Activated T-helper 2 cell treated with anti-CD3 and anti-CD28 coated beads, Interferon-gamma antibody, Interleukin-2, Interleukin-4, amounts not matched to agents 10 μg/mL and 5 μg/mL and 100 μg/mL, durations not matched to agents 14 hours and 24 hours and 36 hours (primary cell): ENCODE data around the gene TMEM145. TPM values are rescaled to one million over a fixed set of nuclear protein-coding genes. Genes with fewer than 3 reads are reported as not detected.

Experiments used
- DNase-seq: peaks from one replicate; pipeline ENCODE4 v3.0.0; 2021; ENCODE audit warnings: low spot score
- H3K27ac Mint-ChIP-seq: one replicate; pipeline ENCODE4 v1.8.0; 2021; ENCODE audit warnings: mixed read lengths
- H3K27me3 Mint-ChIP-seq: one replicate; pipeline ENCODE4 v1.8.0; 2021; ENCODE audit warnings: low read depth, mixed read lengths
- H3K36me3 Mint-ChIP-seq: one replicate; pipeline ENCODE4 v1.8.0; 2021; ENCODE audit warnings: low read depth, mixed read lengths
- H3K4me1 Mint-ChIP-seq: one replicate; pipeline ENCODE4 v1.8.0; 2021; ENCODE audit warnings: low read depth, mixed read lengths
- H3K4me3 Mint-ChIP-seq: one replicate; pipeline ENCODE4 v1.8.0; 2021; ENCODE audit warnings: low read depth, mild to moderate bottlenecking, moderate library complexity, mixed read lengths
- H3K9me3 Mint-ChIP-seq: one replicate; pipeline ENCODE4 v1.8.0; 2021; ENCODE audit warnings: mixed read lengths
- intact Hi-C: fragments of 100-400 bp; cut with micrococcal nuclease; formaldehyde crosslinking; loops from one replicate; pipeline ENCODE4 v1.15.1; 2023
- total RNA-seq: library from RNA; stranded (reverse); gene quantifications from 2 replicates; pipeline ENCODE4 v1.2.3, GENCODE V29; 2022

TMEM145 gene
- total RNA-seq, 1 donor from 2014 or later: 0.71 TPM

DNA sequence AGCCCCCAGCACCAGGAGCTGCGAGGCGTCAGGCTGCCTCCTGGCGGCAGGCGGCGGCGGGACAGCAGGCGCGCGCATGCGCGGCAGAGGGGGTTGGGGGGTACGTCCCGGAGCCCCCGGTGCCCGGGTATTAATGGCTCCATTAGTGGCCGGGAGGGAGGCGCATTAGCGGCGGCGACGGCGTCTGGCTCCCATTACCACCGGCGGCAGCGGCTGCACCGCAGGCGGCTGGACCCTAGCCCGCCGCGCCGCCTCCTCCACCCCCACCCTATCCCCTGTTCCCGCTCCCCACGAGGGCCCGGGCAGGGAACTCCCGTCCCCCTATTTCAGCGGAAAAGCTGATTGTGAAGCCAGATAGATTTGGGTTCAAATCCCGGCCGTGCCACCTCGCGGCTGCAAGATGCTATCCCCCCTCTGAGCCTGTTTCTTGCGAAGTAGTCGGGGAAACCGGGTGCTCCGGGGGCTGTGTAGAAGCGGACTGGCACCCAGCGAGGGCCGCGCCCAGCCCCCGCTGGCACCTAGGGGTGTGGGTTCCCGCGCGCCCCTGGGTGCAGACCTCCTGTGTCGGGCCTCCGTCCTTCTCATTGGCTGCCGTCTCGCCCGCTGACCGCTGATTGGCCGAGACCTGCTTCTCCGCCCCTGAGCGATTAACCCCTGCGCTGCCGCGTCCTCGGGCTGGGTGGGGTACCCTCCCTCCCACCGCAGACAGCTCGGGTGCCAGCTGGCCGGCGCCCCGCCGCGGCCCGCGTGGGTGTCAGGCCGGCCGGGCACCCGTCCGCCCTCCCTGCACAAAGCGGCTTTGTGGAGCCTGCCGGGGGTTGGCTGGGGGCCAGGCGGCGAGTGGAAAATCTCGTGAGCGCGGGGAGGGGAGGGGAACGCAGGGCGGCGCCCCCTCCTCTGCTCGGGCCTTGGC, 33.0 kb upstream of the TMEM145 start:
- Mint-ChIP-seq H3K4me1 (peaks cover 44% of the 10 kb centered on the region), H3K27ac (peak overlapping the region; percentile 93), H3K27me3 (no peaks in the 10 kb centered on the region), H3K9me3 (no peaks in the 10 kb centered on the region), H3K36me3 (peaks cover 19% of the 10 kb centered on the region), H3K4me3 (peak overlapping the region; percentile 91)
- intact Hi-C loops: loop anchor here (1.0 kb wide), 1 partner anchor 10 kb away; no protein-coding TSS in a partner anchor
- DNase-seq: peak; percentile 86

GRCh38 chr19:42280815-42281145, 32.3 kb upstream of the TMEM145 start:
- peak overlapping the region; percentile 78 for H3K4me3 Mint-ChIP-seq
- no peaks in the 10 kb centered on the region for H3K9me3 Mint-ChIP-seq
- DNase-seq: no peak
- H3K36me3 Mint-ChIP-seq: peaks cover 16% of the 10 kb centered on the region
- H3K4me1 Mint-ChIP-seq: peaks cover 46% of the 10 kb centered on the region
- intact Hi-C loops: no loop called here
- peak overlapping the region; percentile 16 for H3K27ac Mint-ChIP-seq
- H3K27me3 Mint-ChIP-seq: no peaks in the 10 kb centered on the region

GRCh38 chr19:42281146-42281826, 31.8 kb upstream of the TMEM145 start:
- DNase-seq: no peak
- Mint-ChIP-seq H3K27me3 (no peaks in the 10 kb centered on the region), H3K27ac (peak overlapping the region; percentile 89), H3K36me3 (peaks cover 16% of the 10 kb centered on the region), H3K4me1 (peaks cover 46% of the 10 kb centered on the region), H3K4me3 (peak overlapping the region; percentile 78), H3K9me3 (no peaks in the 10 kb centered on the region)
- intact Hi-C loops: no loop called here

GRCh38 chr19:42281827-42282762, 31.0 kb upstream of the TMEM145 start:
- Mint-ChIP-seq H3K4me3 (peak overlapping the region; percentile 78), H3K36me3 (peaks cover 14% of the 10 kb centered on the region), H3K4me1 (peaks cover 39% of the 10 kb centered on the region), H3K27ac (peak overlapping the region; percentile 89), H3K27me3 (no peaks in the 10 kb centered on the region), H3K9me3 (no peaks in the 10 kb centered on the region)
- intact Hi-C loops: loop anchor here (2.0 kb wide), 4 partner anchors 21 to 149 kb away; partner anchors contain the start of genes MEGF8, PAFAH1B3, POU2F2 and PRR19
- DNase-seq: no peak

GRCh38 chr19:42282819-42283187, 30.3 kb upstream of the TMEM145 start:
- DNase-seq: no peak
- Mint-ChIP-seq H3K4me3 (peak overlapping the region; percentile 71), H3K9me3 (no peaks in the 10 kb centered on the region), H3K27me3 (no peaks in the 10 kb centered on the region), H3K4me1 (peaks cover 39% of the 10 kb centered on the region), H3K36me3 (peaks cover 18% of the 10 kb centered on the region), H3K27ac (peak overlapping the region; percentile 89)
- intact Hi-C loops: loop anchor here (1.0 to 2.0 kb wide), 7 partner anchors 15 to 150 kb away; partner anchors contain the start of genes ERF, MEGF8, PAFAH1B3 and POU2F2

GRCh38 chr19:42283188-42284065, 29.7 kb upstream of the TMEM145 start:
- Mint-ChIP-seq H3K27ac (no peak overlapping the region), H3K9me3 (no peaks in the 10 kb centered on the region), H3K4me1 (peaks cover 39% of the 10 kb centered on the region), H3K27me3 (no peaks in the 10 kb centered on the region), H3K4me3 (no peak overlapping the region), H3K36me3 (peaks cover 16% of the 10 kb centered on the region)
- intact Hi-C loops: loop anchor here (1.0 to 2.0 kb wide), 7 partner anchors 15 to 151 kb away; partner anchors contain the start of genes ERF, MEGF8, PAFAH1B3 and POU2F2
- peak; percentile 91 for DNase-seq

- Mint-ChIP-seq H3K9me3 (no peaks in the 10 kb centered on the region), H3K4me1 (peaks cover 35% of the 10 kb centered on the region), H3K27me3 (no peaks in the 10 kb centered on the region), H3K27ac (no peak overlapping the region), H3K4me3 (no peak overlapping the region), H3K36me3 (peaks cover 14% of the 10 kb centered on the region)
- peak; percentile 80 for DNase-seq
- intact Hi-C loops: no loop called here
These were observed 29.0 kb upstream of the TMEM145 start for GRCh38 chr19:42284066-42284501.

GRCh38 chr19:42284591-42285341, 28.3 kb upstream of the TMEM145 start:
- Mint-ChIP-seq H3K27ac (peak overlapping the region; percentile 82), H3K4me3 (peak overlapping the region; percentile 88), H3K9me3 (no peaks in the 10 kb centered on the region), H3K27me3 (no peaks in the 10 kb centered on the region), H3K4me1 (peaks cover 28% of the 10 kb centered on the region), H3K36me3 (peaks cover 18% of the 10 kb centered on the region)
- intact Hi-C loops: no loop called here
- no peak for DNase-seq

- intact Hi-C loops: no loop called here
- peaks cover 28% of the 10 kb centered on the region for H3K4me1 Mint-ChIP-seq
- H3K36me3 Mint-ChIP-seq: peaks cover 19% of the 10 kb centered on the region
- H3K27me3 Mint-ChIP-seq: no peaks in the 10 kb centered on the region
- peak overlapping the region; percentile 47 for H3K27ac Mint-ChIP-seq
- H3K9me3 Mint-ChIP-seq: no peaks in the 10 kb centered on the region
- no peak for DNase-seq
- peak overlapping the region; percentile 88 for H3K4me3 Mint-ChIP-seq
These were observed 27.6 kb upstream of the TMEM145 start for GRCh38 chr19:42285541-42285941.

GRCh38 chr19:42285988-42286348, 27.1 kb upstream of the TMEM145 start:
- intact Hi-C loops: no loop called here
- Mint-ChIP-seq H3K36me3 (peaks cover 19% of the 10 kb centered on the region), H3K9me3 (no peaks in the 10 kb centered on the region), H3K4me1 (peaks cover 28% of the 10 kb centered on the region), H3K27me3 (no peaks in the 10 kb centered on the region), H3K4me3 (peak overlapping the region; percentile 88), H3K27ac (peak overlapping the region; percentile 47)
- DNase-seq: no peak

DNA sequence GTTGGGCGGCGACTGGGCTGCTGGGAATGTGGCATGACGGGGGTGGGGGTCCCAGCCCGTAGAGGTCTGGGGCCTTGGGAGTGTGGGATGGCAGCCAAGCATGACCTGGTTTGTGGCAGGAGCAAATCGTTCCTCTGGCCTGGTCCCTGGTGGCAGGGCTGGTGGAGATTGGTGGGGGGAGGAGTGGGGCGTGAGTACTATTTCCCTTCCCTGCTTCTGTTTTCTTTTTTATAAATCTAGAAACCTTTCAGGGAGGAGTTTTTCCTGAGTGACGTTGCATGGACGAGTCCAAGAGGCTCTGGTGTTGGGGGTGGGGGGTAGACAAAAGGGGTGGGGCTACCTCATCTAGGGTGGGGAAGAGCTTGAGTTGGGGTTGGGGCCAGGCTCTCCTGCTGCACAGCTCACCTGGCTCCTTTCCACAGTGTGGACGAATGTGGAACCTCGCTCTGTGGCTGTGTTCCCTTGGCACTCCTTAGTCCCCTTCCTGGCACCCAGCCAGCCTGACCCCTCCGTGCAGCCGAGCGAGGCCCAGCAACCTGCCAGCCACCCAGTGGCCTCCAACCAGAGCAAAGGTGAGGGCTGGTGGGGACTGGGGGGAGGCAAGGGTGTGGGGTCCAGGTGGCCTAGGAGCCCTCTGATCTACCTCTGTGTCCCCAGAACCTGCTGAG, 26.6 kb upstream of the TMEM145 start:
- no peak overlapping the region for H3K4me3 Mint-ChIP-seq
- peaks cover 26% of the 10 kb centered on the region for H3K4me1 Mint-ChIP-seq
- DNase-seq: no peak
- H3K9me3 Mint-ChIP-seq: no peaks in the 10 kb centered on the region
- H3K27me3 Mint-ChIP-seq: no peaks in the 10 kb centered on the region
- H3K36me3 Mint-ChIP-seq: peaks cover 24% of the 10 kb centered on the region
- intact Hi-C loops: no loop called here
- no peak overlapping the region for H3K27ac Mint-ChIP-seq
